ENCODE measurements around the gene TAF6. TPM values are rescaled to one million over a fixed set of nuclear protein-coding genes. Genes with fewer than 3 reads are reported as not detected.

The TAF6 gene
- total RNA-seq, 1 experiment from 2014 or later: 98.4 TPM

DNA sequence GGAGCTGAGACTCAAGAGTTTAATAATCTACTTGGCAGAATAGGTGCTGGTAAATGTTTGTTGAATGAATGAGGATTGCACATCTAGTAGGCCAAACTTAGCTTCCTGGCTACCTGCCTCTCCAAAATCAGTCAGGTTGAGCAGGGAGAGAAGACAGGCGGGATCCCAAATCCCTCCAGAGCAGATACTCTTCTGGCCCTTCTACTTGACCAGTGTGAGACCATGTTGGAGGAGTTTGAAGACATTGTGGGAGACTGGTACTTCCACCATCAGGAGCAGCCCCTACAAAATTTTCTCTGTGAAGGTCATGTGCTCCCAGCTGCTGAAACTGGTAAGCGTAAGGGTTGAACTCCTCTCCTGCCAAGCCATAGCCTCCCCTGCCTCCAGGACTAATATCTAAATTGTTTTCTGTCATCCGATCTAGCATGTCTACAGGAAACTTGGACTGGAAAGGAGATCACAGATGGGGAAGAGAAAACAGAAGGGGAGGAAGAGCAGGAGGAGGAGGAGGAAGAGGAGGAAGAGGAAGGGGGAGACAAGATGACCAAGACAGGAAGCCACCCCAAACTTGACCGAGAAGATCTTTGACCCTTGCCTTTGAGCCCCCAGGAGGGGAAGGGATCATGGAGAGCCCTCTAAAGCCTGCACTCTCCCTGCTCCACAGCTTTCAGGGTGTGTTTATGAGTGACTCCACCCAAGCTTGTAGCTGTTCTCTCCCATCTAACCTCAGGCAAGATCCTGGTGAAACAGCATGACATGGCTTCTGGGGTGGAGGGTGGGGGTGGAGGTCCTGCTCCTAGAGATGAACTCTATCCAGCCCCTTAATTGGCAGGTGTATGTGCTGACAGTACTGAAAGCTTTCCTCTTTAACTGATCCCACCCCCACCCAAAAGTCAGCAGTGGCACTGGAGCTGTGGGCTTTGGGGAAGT, 5.4 kb upstream of the TAF6 start:
- no peak for DNase-seq (ENCODE audit: low read depth)

DNA sequence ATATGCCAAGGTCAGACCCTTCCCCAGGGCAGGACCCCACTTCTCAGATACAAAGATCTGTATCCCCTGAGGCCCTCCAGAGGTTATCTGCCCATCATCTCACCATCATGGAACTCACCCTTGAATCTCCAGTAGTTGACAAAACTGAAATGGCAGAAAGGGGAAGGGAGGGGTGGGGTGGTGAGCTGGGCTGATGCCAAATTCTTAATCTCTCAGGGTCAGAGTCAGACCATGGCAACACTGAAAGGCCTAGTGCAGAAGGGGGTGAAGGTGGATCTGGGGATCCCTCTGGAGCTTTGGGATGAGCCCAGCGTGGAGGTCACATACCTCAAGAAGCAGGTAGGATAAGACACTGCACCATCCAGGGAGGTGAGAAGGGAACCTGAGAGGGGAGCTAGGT, 3.4 kb upstream of the TAF6 start:
- DNase-seq (ENCODE audit: low read depth): no peak

DNA sequence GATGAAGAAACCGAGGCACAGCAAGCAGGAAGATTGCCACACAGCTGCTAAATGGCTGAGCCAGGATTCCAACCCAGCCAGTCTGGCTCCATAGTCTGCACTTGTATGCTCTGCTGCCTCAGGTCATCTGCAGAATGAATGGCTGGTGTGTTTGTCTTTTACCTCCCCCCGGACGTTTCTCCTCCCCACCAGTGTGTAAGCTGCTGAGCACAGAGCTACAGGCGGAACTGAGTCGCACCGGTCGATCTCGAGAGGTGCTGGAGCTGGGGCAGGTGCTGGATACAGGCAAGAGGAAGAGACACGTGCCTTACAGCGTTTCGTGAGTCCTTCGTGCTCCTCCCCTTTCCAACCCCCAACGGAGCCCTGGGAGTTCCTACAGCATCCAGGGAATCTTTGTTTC, 2.9 kb upstream of the TAF6 start:
- DNase-seq (ENCODE audit: low read depth): no peak

DNA sequence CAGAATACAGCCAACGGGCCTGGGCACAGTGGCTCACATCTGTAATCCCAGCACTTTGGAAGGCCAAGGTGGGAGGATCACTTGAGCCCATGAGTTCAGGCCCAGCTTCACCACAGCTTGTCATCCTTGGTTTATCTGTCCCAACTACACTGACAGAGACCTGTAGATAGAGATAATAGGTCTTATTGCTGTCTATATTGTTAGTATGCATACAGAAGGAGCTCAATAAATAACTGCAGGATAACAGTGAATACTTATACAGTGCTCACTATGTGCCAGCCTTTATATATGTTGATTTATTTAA, 1.5 kb upstream of the TAF6 start:
- no peak for DNase-seq (ENCODE audit: low read depth)

DNA sequence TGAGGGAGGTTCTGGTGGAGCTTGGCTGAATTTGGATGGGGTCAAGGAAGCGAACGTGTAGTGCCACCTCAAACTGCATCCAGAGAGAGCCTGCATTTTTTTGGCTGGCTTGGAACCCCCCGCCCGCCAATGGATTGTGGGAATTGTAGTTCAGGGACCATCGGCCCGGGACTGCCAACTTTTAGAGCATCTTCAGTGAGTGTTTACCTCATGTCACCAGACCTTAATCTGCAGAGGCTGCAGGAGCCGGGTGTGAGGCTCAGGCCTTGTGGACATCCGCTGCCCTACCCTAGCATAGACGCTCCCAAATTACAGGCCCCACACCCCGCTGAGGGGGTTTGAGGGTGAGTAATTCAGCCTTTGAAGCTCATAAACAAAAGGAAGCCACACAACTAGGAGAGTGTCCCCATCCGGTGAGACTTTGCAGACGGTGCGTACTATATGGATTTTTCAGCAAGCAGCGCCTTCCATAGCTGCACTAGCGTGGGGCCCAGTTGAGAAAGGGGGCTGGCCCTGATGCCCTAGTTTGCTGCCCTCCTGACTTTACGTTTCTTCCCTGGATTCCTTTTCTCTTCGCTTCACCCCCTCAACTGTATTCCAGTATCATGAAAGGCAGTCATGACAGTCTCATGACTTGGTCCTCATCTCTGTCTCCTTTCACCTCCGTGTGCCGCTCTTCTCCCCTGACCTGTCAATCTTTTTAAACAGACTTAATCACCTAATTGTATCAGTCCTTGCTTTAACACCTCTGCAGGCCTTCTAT, 993 bp upstream of the TAF6 start:
- DNase-seq (ENCODE audit: low read depth): peak; percentile 71

DNA sequence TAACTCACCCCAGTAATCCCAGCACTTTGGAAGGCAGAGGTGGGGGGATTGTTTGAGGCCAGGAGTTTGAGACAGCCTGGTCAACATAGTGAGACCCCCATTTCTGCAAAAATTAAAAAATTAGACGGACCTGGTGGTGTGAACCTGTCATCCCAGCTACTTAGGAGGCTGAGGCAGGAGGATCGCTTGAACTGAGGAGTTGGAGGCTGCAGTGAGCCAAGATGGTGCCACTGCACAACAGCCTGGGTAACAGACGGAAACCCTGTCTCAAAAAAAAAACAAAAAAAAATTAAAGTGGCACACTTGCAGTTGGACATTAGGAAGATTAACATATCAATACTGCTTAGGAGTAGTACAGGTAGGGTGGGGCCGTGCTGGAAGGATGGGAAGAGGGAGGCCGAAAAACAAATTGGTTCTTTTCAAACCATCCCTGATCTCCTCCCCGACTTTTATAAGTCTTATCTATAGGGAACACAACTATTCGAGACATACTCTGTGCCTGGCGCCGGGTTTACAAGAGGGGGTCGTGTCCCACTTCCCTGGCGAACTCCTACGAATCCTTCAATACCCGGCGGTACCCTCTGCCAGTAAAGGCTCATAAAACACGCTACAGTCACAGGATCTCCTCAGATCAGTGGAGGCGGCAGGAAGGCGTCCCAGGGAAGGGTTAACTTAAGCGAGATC, 628 bp downstream of the TAF6 start:
- no peak for DNase-seq (ENCODE audit: low read depth)

DNA sequence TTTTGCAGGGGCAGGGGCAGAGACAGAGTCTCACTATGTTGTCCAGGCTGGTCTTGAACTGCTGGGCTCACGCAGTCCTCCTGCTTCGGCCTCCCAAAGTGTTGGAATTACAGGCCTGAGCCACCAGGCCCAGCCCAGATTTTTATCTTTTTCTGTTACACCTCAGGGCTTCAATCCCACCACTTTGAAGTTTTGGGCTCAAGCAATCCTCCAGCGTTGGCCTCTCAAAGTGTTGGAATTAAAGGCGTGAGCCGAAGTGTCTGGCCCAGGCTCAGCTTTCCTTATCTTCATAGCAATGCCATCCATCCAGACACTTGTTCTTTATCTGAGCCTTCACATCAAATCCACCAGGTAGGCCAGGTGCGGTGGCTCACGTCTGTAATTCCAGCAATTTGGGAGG, 4.1 kb downstream of the TAF6 start:
- no peak for DNase-seq (ENCODE audit: low read depth)

DNA sequence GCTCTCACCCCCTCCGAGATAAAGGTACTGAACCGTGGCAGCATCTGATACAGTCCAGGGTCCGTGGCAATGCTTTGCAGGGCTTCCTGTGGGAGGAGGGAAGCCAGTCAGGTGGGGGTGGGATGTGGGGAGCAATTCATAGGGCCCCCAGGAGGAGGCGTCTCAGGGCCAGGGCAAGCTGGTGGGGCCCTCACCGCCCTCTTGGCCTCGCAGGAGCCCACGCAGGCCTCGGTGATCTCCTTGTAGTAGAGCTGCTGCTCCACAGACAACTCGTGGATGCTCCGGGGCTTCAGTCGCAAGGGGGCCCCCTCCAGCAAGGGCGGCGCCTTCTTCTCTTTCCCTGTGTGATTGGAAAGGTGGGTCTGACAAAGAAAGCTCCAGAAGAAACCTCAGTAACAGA, 7.2 kb downstream of the TAF6 start:
- DNase-seq (ENCODE audit: low read depth): no peak

DNA sequence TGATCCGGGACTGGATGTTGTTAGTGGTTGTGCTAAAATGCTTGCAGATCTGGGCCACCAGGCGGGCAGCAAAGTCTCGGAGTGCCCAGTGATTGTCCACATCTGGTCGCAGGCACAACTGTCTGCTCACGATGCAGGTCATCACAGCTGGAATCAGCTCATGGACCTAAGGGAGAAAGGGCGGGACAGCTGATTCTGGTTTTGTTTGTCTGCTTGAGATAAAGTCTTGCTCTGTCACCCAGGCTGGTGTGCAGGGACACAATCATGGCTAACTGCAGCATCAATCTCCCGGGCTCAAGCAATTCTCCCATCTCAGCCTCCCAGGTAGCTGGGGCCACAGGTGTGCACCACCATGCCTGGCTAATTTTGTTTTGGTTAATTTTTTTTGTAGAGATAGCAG, 8.0 kb downstream of the TAF6 start:
- DNase-seq (ENCODE audit: low read depth): no peak

DNA sequence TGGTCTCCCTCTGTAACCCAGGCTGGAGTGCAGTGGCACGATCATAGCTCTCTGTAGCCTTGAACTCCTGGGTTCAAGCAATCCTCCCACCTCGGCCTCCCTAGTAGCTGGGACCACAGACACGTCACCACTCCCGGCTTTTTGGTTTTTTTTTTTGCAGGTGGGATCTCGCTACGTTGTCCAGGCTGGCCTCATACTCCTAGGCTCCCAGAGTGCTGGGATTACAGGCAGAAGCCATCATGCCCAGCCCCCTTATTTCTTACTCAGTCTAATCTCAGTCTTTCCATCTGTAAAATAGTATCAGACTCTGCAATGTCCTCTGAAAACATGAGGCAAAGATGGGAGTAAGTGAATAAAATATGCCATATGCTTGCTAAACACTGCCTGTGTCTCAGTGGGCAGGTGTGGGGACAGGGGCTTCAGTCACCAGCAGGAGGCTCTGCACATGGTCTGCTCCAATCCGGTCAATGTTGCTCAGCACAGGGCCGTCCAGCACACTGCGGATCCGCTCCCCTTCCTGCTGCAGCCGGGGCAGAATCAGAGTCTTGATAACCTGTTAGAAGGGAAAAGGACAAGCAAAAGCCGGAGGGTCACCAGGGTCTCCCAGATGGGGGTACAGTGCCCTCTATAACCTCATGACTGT, 9.5 kb downstream of the TAF6 start:
- no peak for DNase-seq (ENCODE audit: low read depth)

DNA sequence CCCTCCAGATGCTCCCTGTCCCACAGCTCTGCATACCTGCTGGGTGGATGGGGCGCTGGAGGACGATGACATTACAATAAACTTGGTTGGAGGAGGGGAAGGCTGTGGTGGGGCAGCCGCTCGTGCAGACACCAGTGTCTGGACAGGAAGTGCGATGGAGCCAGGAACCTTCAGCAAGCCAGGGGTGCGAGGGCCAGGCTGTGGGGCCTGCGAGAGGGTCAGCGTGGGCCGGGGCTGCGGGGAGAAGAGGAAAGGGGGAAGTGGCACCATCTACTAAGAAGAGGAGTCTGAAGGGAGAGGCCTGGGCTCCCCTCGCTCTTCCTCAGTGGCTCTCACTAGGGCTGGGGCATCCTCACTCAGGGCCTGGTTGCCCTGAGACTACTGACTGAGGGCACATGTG, 11.3 kb downstream of the TAF6 start:
- no peak for DNase-seq (ENCODE audit: low read depth)

DNA sequence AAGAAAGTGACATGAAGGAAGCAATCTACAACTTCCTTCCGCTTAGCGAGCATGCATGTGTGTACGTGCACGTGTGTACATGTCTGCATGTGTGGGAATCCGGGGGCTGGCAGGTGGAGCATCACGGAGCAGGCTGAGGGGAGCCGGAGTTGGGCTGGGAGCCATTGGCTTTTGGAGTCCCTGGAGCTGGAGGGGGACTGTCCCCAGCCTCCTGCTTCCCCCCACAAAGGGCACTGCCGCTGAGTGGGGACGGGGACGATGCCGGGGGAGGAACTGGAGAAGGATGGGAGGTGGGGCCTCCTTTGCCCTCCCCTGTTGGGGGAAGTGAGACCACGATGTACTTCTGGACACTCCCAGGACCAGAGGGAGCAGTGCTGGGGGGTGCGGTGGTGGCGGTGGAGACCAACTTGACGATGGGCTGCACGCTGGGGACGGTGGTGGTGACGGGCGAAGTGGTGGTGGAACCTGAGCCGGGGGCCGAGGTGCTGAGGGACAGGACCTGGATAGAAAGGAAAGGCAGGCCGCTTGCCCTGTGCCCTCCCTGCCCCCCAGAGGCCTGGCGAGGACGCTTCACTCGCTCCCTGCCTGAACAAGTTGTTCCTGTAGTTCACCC, 11.9 kb downstream of the TAF6 start:
- no peak for DNase-seq (ENCODE audit: low read depth)

DNA sequence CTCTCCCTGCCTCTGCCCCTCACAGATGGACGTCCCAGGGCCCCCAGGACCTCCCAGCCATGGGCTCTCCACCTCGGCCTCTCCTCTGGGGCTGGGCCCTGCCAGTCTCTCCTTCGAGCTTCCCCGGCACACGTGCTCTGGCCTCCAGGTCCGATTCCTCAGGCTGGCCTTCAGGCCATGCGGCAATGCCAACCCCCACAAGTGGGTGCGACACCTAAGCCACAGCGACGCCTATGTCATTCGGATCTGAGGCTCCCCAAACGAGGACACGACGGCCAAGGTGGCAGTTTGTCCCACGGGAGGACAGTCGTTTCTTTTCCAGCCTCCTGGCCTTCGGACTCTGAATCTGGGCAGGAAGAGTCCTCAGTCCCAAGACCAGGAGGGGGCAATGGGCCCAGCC, 12.5 kb downstream of the TAF6 start:
- DNase-seq (ENCODE audit: low read depth): no peak

DNA sequence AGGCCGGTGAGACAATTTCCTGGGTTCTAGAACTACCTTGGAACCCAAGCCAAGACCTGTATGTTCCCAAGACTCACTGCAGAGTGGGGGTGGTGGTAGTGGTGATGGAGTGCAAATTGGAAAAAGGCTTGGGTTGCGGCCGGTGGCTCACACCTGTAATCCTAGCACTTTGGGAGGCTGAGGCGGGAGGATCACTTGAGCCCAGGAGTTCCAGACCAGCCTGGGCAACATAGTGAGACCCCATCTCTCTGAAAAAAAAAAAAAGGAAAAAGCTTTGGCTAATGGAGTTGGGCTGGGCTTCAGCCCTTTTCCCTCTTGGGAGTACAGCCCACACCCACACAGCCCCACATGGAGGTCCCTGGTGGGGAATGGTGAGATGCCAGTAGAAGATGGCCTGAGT, 13.6 kb downstream of the TAF6 start:
- no peak for DNase-seq (ENCODE audit: low read depth)

DNA sequence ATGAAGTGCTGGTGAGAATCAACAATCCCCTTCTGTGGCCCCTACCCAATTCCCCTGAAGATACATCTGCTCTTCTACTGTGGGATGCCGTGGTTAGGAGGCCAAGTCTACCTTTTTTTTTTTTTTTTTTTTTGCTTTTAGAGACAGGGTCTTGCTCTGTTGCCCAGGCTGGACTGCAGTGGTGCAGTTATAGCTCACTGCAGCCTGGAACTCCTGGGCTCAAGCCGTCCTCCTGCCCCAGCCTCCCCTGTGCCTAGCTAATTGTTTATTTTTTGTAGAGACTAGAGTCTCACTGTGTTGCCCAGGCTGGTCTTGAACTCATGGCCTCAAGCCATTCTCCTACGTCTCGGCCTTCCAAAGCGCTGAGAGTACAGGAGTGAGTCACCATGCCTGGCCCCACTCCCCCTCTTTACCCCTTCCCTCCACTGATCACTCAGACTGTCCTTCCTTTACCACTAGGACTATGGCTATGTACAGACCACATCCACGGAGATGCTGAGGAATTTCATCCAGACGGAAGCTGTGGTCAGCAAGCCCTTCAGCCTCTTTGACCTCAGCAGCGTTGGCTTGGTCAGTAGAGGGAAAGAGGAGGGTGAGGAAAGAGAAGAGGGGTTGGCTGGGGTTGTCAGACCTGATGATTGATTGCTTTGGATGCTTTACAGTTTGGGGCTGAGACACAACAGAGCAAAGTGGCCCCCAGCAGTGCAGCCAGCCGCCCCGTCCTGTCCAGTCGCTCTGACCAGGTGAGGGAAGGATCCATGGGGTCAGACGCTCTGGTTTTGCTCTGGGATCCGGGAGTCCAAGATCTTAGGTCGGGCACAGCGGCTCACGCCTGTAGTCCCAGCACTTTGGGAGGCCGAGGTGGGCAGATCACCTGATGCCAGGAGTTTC, 16.0 kb downstream of the TAF6 start:
- DNase-seq (ENCODE audit: low read depth): peak; percentile 99

DNA sequence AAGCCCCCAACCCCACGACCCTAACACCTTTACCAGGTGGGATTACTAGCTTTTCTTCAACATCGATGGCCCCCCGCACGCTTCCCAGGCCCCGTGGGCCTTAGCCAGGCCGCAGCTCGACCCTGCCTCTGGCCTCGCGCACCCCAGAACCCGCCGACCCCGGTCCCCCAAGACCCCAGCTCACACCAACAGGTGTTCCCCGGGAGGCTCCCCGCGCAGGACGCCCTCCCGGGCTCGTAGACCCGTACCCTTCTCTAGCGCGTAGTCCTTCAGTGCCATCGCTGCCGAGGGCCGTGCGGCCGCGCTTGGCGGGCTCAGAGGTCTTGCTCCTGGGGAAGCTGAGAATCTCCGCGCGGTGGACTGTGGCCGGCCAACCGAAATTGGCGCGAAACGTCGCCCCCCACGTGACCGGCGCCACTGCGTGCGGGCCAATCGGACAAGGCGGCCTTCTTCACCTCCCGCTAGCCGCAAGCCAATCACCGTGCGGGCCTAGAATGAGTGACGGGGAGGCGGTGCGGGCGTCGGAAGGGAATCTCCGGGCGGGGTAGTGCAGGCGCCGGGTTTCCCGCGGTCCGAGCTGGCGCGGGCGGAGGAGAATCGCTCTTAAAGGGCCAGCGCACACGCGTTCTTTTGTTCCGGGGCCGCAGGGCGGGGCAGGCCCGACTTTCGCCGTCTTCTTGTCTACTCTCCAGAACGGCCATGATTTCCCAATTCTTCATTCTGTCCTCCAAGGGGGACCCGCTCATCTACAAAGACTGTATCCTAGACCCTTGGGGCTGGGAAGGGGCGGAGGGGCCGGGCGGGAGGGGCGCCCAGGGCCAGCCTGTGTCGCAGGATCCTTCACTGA, 17.9 kb downstream of the TAF6 start, which contains the start of the genes AP4M1 and MCM7:
Gene AP4M1, plus strand, starts transcription at position 628 of the 847 bp plus-strand sequence. Its CDS starts 72 bp downstream, at position 700.
Gene MCM7, minus strand, starts transcription at position 382 of the 847 bp plus-strand sequence. Its CDS starts 103 bp downstream, at position 279.
- DNase-seq (ENCODE audit: low read depth): peak; percentile 100

DNA sequence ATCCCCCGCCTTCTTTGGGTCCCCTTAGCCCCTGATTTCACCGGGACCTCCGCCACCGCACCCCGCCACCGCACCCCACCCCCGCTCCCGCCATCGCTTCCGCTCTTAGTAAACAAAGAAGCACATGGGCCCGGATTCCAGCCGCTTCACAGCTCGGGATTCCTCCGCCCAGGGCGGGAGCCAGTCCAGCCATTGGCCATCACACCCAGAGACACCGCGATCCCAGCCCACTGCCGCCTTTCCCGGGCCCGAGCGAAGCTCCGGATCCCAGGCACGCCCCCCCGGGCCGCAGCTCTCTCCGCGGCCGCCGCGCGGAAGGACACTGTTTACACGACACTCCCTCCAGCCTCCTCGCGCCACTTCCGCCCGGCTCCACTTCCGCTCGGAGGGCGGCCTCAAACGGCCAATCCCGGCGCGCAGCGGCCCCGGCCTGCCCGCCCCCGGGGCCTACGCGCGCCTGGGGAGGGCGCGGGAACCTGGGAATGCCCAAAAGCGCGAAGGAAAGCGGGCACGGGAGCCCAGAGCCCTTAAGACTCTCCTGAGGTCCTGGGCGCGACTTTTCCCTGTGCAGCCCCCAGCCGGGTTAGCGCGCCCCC, 18.6 kb downstream of the TAF6 start:
- peak; percentile 98 for DNase-seq (ENCODE audit: low read depth)

DNA sequence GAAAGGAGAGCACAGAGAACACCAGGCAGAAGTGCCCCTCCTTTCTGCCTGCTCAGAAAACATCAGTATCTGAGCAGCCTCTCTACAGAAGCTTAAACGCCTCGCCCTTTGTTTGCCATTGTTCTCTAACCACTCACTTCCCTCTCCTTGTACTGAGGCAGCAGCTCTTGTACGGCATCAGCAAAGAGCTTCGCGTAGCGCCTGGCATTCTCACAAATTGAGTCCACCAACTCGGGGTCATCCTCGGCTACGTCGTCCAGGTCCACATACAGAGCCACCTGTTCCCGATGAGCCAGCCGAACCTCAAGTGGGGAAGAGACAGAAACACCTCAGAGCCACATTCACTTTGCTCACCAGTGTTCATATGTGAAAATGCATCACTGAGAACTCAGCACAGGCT, 19.7 kb downstream of the TAF6 start:
- no peak for DNase-seq (ENCODE audit: low read depth)

DNA sequence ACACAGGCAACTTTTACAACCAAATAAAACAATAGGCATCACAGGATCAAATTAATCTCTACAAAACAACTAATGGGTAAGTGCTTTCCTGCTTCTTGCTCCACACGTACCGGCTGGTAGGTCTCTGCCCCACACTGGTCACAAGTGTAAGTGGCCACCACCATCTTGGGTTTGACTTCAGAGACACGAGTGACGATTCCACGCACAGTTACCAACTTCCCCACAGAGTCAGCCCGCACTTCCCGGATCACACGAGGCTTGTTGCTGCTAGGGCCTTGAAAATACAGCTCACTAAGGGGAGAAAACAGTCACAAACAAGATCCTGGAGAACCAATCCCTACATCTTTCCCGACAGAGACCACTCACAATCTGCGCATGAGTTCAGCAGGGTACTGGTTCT, 20.2 kb downstream of the TAF6 start:
- DNase-seq (ENCODE audit: low read depth): no peak
